HG02938 (cell line): Measurements from ENCODE around the gene HMX2.

Experiments used
- ATAC-seq: cut with Tn5 transposase; IDR thresholded peaks from one replicate; pipeline ENCODE4 v1.9.1; 2021; ENCODE audit warnings: mild to moderate bottlenecking, moderate library complexity; ENCODE audit not compliant: unreplicated experiment

The HMX2 gene, protein sequence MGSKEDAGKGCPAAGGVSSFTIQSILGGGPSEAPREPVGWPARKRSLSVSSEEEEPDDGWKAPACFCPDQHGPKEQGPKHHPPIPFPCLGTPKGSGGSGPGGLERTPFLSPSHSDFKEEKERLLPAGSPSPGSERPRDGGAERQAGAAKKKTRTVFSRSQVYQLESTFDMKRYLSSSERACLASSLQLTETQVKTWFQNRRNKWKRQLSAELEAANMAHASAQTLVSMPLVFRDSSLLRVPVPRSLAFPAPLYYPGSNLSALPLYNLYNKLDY

DNA sequence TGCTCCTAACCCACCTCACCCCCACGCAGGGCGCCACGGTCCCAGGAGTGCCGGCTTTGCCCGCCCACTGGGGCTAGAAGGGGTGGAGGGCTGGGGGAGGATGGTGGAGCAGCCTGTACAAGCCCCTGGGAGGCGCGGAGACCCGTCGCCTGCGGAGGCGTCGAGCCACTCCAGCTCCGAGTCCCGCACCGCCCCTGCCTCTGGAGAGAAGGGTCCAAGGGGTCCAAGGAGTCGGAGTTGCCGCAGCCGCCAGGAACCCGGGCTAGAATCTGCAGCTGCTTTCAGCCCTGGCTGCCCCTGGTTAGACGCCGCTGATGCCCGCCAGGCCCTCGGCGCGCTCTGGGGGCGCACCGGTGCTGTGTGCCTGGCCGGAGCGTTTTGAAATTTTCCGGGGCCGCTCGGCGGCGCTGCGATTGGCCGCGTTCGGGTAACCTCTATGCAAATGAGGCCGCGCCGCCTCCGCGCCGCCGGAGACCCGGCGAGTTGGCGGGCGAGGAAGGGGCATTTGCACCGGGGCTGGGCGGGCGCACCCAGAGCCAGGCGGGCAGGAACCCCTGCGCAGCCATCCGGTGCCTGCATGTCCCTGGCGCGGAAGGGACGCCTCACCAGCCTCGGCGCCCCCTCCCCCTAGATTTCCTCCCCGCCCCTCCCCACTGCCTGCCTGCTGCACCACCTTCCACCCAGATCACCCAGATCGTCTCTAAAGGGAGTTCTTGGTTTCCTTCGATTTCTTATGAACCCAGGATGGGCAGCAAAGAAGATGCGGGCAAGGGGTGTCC is at the start of gene HMX2:
TSS of gene HMX2 (plus strand) at position 502 of the 779 bp plus-strand sequence. CDS start at position 745, 243 bp downstream.
- no peak for ATAC-seq

DNA sequence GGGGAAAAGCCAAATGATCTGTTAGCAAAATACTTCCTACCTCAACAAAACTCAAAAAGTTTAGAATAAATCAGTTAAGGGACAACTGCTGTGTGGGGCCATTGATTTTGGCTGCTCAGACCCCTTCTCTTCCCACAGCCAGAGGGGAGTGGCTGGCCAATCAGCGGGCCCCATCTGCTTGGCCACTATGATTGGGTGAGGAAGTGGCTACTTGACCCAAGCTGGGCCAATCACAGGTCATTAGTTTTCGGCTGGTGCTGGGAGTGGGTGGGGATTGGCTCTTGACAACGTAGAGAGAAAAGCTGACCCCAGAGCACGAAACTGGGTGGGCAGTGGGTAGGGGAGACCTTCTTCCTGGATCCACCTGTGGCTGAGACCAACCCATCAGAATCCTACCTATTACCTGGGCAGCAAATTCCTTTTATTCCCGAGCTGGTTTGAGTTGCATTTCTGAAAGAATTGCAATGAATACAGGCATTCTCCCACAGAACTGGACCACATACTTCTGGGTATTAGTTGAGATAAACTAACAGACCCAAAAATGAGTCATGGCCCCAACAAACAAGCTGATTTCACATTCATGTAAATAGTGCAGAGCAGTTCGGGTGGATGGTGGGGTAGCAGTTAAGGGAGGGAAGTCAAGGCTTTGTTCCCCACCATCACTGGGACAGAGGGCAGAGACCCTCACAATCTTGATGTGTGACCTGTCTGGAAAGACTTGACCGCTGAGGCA is 47.7 kb upstream of the HMX2 start:
- ATAC-seq: no peak

DNA sequence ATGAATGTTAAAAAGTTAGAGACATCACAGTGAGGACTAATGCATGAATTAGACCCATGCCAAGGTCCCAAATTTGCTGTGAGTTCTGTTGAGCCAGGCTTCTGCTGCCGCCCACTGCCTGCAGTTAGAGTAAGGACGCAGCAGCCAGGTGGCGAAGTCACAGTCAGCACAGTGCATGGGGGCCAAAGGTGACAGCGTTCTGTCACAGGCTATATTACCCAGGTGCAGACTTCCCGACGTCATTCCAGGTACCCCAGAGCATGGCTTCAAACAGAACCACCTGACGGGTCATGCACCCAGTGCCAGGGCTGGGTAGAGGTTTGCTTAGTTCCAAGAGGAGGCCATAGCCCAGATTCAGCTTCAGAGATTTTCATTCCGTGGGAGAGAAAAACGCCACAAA is 46.1 kb upstream of the HMX2 start:
- ATAC-seq: no peak

DNA sequence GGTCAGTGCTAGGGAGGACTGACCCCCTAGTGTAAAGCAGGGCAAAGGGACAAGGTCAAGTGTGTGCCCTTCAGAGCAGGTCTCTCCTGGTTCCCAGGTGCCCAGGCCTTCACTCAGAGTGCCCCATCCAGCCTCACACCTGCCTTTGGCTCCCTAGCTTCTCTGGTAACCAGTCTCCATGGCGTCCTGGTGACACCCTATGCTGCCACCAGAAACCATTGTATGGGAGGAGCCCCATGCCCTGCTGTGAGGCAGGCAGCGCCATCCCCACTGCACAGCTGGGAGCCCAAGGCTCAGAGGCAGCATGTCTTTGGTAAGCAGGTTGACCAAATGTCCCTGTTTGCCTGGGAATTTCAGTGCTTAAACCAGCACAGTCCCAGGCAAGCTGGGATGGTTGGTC is 45.3 kb upstream of the HMX2 start:
- ATAC-seq: no peak

DNA sequence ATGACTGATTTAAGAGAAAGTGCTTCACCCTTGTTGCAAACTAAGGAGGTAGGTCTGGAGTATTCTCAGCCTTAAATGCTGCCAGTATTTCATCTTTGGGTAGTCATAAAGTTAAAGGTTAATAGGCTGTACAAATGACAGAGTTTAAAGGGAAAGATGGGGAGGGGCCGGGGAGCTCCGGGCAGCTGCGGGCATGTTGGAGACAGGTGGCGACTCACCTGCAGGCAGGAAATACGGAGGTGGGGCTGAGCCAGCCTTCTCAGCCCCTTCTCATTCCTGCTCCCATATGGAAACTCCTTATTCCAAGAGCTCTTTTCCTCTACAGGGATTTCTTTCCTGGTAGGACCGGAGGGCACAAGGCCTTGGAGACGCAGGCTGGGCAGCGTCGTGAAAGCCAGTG is 44.0 kb upstream of the HMX2 start:
- no peak for ATAC-seq

DNA sequence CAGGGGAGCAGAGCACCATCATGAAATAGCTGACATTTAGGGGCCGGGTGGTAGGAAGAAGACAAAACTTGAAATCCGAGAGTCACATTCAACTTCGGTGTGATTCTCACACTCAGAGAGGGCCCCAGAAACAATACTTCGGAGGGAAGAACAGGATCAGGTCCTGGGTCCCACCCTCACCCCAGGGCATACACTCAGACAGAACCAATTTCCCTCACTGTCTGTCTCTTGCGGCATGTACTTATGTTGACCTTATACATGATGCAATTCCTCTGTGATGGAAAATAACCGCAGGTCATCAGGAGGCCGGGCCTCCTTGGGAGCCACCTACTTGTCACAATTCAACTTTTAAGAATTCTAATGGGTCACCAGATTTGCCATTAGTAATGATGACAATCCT is 38.5 kb upstream of the HMX2 start:
- ATAC-seq: no peak

DNA sequence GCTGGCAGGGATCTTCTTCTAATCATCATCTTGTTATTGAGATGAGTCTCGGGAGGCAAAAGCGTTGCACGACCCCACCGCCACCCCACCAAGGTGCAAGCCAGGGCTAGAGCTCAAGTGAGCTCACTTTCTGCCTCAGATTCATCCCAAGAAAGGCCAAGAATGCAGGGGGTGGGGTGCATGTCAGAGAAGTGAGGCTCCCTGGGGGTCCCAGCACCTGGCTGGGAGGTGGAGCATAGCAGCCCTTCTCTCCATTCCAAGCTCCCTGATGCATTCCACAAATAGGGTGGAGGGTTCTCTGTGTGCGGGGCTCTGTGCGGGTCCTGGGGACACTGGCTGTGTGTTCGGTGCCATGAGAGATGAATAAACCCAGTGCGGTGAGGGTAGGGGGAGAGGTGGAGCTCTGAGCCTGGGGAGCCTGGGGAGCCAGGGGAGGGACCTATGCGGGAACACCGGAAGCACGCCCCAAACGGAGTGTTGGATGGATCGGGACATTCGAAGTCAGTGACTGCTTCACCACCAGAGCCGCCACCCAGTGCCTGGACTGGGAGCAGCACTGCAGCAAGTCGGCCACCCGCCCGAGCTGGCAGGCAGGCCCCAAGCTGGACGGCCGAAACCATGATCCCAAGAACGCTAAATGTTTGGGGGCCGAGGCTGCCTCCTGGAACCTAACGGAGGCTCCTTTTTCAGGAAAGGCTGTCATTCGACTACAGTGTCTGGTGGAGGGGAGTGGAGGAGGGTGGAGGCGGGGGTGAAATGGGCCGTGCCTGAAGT is 30.1 kb upstream of the HMX2 start:
- ATAC-seq: no peak

DNA sequence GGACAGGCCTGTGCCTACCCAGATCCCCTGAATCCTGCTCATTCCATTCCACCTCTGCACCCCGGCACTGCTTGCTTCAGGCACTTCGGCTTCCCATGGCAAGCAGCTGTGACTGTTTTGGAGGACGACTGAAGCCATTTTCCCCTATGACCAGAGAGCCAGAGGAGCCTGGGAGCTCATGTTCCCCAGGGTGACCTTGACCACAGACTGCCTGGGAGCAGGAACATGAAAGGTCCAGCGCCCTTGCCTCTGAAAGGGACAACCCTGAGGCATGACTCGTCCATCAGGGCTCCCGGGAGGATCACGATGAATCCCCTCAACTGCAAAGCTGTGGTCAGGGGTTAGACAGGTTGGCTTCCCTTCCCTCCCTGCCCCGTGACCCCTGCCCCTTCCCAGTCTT is 28.9 kb upstream of the HMX2 start:
- no peak for ATAC-seq

DNA sequence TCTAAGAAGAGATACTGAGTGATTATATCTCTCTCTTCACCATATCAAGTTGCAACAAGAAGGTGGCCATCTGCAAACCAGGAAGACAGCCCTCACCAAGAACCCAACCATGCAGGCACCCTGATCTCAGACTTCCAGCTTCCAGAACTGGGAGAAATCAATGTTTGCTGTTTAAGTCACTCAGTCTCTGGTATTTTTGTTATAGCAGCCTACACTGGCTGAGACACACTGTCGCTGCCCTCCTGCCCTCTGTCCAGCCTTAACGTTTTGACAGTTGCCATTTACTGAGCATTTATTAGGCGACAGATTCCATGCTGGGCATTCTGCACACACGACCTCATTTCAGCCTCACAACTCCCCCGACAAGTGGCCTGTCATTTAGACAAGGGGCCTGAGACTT is 21.7 kb upstream of the HMX2 start:
- ATAC-seq: no peak

DNA sequence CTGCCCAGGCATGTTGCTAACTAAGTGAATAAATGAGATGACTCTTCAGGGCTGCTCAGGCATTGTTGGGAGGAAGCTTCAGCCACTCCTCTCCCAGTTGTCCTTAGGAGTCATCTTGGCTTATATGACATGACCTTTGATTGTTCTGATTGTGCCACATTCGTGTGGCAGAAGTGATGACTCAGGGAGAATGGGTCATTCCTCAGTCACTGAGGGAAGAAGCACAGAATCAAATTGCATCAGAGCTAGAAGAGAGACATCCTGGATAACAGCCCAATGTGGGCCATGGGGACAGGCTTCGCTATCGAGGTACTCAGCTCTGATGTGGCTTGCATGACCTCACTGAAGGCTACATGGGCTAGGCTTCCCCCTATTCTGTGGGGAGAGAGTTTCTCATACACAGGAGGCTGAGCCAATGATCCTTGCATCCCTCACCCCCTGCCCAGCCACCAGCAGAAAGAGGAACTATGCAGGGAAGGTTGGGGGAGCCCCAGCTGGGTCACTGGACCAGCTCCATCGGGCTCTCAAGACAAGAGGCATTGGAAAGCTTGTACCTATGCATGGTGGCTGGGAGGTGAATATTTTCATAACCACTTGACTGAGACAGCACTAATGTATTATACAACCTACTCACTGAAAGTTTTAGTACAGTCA is 18.2 kb upstream of the HMX2 start:
- ATAC-seq: no peak

DNA sequence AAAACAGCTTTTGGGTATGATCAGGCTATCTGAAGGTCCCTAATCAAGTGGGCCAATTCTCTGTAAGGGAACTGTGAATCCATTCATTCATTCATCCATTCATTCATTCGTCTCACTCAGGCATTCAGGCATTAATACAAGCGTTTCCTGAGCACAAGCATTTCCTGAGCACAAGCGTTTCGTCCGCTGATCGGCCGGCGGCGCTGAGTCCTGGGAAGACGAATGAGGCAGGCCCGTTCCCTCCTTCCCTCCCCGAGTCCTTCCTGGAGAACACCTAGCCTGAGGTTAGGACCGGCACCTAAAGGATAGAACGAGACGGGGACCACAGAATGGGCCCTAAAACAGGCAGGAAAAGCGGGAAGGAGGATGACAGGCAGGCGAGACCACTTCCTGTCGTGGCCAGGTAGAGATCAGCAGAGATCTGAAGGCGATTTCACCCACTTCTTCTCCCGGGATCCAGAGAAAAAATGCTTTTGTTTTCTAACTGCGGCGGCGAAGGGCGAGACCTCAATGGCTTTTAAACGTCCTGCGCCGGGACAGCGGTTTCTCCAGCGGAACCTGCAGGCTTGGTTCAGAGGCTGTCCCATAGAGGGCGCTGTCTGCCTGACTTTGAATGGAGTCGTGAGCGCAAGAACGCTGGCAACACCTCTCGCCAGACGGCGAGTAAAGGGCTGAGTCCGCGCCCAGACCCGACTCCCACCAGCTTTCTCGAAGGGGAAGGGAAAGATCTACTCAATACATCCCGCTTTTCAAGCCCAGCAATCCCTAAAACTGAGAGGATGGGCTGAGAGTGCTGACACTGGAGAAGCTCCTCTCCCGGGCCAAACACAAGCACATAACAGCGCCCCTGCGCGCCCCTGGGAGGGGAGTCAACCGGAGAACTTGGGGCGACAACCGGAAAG is 15.1 kb upstream of the HMX2 start:
- peak; percentile 45 for ATAC-seq

DNA sequence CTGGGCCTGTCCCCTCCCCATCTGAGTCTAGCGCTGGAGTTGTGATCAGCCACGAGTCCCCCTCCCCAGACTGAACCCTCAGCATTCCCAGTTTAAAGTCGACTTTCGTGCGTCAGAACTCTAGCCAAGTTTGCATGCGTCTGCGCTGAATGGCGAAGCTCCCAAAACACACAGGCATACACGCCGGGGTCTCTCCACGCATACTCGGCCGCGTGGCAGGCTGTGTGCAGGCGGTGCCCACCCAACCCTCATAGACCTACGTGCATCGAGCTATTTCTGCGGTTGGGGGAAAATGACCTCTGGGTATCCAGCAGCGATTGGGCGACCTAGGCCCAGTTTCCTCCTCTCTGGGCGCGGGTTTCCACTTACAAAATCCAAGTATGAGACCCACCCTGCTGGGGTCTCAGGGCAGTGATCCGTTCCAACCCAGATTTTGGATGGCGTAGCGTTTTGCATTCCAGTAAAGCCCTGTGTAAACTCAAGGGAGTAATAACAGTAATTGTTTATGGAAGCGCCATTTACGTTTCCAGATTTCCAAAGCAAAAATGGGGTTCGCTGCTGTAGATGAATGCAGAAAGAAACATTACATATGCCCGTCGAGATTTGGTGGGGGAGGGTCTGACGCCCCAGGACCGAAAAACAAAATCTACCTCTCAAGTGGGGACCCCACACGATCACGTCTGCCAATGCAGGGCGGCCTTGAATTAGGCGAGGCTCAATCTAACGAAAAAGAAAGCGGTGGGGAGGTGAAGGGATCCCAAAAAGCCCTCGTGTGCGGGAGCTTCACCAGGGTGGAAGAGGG is 14.2 kb upstream of the HMX2 start:
- ATAC-seq: no peak

DNA sequence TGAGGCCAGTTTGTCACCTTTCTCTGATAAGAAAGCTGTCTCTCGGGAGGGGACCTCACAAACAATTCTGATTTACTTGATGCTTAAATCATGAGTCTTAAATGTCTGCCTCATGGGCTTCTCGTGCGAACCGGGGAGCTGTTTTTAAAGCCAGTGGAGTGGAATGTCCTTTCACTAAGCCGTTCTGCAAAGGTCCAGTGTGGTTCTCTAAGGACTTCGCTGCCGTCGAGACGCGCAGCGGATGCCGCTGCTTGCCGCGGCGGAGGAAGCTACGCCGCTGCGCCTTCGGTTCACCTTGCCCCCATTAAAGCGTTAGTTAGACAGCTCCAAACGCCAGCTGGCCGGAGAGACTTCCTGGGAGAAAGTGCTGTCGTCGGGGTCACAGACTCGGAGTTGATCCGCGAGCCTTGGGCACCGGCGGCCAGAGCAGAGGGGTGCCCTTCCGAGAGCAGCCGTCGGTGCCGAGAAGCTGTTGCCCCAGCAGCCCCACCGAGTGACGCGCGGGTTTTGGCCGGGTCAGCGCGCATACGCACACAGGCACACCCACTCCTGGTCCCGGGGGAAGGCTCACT is 13.5 kb upstream of the HMX2 start:
- no peak for ATAC-seq

DNA sequence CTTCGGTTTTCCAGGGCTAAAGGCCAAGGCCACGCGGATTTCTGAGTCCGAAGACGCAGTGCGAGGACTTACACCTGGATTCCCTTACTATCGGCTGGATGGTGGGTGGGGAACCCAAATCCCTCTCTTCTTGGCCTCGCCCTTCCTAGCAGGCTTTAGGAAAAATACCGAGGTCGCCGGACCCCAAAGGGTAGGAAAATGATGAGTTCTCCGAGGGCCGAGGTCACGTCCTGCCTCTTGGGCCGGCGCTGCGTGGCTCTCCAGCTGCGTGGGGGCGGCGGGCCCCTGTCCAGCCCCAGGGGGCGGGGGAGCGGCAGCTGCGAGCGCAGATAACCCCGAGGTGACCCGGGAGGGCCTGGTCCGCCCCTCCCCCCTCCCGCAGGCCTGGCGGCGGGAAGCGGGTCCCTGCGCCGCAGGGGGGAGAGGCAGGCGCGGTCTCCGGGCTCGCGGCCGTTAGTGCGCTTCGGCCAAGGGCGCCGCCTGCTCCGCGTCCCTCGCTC is 13.0 kb upstream of the HMX2 start:
- no peak for ATAC-seq

DNA sequence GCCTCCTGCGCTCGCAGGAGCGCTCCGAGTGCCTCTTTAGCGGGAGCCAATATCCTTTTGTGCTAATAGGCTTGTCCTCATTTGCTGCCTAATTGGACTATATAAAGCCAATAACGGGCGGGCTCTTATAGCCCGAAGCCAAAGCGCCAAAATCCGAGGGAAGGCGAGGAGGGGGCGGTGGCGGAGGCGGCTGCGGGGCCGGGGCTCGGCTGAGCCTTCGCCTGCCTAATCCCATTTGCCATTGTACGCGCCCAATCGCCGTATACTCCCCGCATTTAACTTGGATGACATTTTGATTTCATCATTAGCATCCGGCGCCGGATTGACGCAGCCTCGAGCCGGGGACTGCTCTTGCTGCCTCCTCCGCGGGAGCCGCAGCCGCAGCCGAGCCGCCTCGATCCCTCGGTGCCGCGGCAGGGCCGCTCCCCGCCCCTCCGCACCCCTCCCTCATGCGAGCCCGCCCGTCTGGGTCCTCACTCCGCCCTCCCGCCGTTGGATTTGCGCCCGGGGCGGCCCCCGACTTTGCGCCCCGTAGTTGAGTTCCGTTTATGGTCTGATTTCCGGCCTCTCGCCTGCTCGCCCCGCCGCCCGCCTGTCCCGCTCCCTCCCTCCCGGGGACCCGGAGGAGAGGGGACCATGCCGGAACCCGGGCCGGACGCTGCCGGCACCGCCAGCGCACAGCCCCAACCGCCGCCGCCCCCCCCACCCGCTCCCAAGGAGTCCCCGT is 12.4 kb upstream of the HMX2 start, which contains the start of gene HMX3:
TSS of gene HMX3 (plus strand) at position 556 of the 727 bp plus-strand sequence. CDS start at position 637, 81 bp downstream.
- no peak for ATAC-seq

DNA sequence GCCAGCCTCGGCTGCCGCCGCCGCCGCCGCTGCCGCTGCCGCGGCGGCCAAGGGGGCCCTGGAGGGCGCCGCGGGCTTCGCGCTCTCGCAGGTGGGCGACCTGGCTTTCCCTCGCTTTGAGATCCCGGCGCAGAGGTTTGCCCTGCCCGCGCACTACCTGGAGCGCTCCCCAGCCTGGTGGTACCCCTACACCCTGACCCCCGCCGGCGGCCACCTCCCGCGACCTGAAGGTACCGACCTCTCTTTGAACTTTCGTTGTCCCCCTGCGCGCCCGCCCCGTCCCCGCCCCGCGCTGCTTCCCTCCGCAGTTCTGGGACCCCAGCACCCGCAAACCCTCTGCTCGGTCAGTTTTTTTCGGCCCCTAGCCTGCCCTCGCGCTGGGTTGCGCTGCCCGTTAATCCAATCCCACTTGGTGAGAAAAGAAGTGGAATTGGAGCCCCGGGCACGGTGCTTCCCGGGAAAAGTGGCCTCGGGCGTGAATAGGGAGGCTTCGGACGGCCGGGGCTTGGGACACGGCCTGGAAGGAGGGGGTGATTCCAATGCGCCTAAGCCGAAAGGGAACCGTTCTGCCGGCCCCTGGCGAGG is 11.6 kb upstream of the HMX2 start:
- no peak for ATAC-seq
